Esophagus squamous epithelium (tissue), 5 donors: ENCODE data around the gene TSKU. TPM values are rescaled to one million over a fixed set of nuclear protein-coding genes. Genes with fewer than 3 reads are reported as not detected.
"Not testable (repeated sequence)": the region's sequence is repeated elsewhere in the genome, so short reads cannot be mapped to it uniquely, and the experiment has no call there.

ENCODE experiments used
- DNase-seq: peaks from one replicate; lab custom pipeline; 2025; lab: John Stamatoyannopoulos, UW
- H3K27ac ChIP-seq, 4 donors: fragments of 200-600 bp; sonication (generic); one replicate each; pipeline ENCODE4 v1.5.1; 2016 to 2019; ENCODE audit warnings: mild to moderate bottlenecking in 1 of 4
- H3K27me3 ChIP-seq, 4 donors: fragments of 200-600 bp; sonication (generic); 1 replicate in 3 of 4; 2 replicates in 1 of 4; pipeline versions ENCODE4 v1.5.1 to v1.6.0; 2017 to 2021; ENCODE audit warnings: antibody characterized with exemption in 1 of 4
- H3K36me3 ChIP-seq, 3 donors: fragments of 200-600 bp; sonication (generic); one replicate each; pipeline ENCODE4 v1.5.1; 2016 to 2019
- H3K4me1 ChIP-seq, 3 donors: fragments of 200-600 bp; sonication (generic); one replicate each; pipeline ENCODE4 v1.5.1; 2017 to 2019
- H3K4me3 ChIP-seq, 4 donors: fragments of 200-600 bp; sonication (generic); 1 replicate in 3 of 4; 2 replicates in 1 of 4; pipeline ENCODE4 v1.5.1; 2016 to 2019; ENCODE audit warnings: mild to moderate bottlenecking in 2 of 4, moderate library complexity in 1 of 4
- H3K9me3 ChIP-seq, 3 donors: fragments of 200-600 bp; sonication (generic); one replicate each; pipeline ENCODE4 v1.5.1; 2016 to 2019
- CTCF ChIP-seq, 6 experiments: fragments of 450-650 bp in 4 of 6; fragments of 200-600 bp in 2 of 6; sonication (generic) in 2 of 6; IDR thresholded peaks; one replicate each; pipeline ENCODE4 v1.5.1; 2016 to 2019; ENCODE audit warnings: antibody characterized with exemption in 6 of 6, mild to moderate bottlenecking in 4 of 6, moderate library complexity in 4 of 6
- POLR2A ChIP-seq, 4 donors: fragments of 450-650 bp; IDR thresholded peaks; one replicate each; pipeline ENCODE4 v1.6.1; 2017; ENCODE audit warnings: antibody characterized with exemption in 4 of 4, mild to moderate bottlenecking in 4 of 4, moderate library complexity in 3 of 4
- WGBS, 2 donors: methylation state at CpG; one replicate each; pipeline ENCODE4 v1.1.5; 2018; 5-methylcytosine and 5-hydroxymethylcytosine counted together
- intact Hi-C: fragments of 100-400 bp; cut with DNase I; formaldehyde crosslinking; loops from one replicate; pipeline ENCODE4 v1.15.0; 2022
- total RNA-seq, 4 donors: library from RNA; depleted of rRNA; stranded (reverse); fragments of >200 nt; gene quantifications; one replicate each; pipeline ENCODE4 v1.1.0, GENCODE V29; 2016
- donor health status: DM: yes; HTN: yes; CAD: no.

TSKU gene
- total RNA-seq: 10 to 100 TPM; 51.4 to 95.9 (median 88.4) TPM

DNA sequence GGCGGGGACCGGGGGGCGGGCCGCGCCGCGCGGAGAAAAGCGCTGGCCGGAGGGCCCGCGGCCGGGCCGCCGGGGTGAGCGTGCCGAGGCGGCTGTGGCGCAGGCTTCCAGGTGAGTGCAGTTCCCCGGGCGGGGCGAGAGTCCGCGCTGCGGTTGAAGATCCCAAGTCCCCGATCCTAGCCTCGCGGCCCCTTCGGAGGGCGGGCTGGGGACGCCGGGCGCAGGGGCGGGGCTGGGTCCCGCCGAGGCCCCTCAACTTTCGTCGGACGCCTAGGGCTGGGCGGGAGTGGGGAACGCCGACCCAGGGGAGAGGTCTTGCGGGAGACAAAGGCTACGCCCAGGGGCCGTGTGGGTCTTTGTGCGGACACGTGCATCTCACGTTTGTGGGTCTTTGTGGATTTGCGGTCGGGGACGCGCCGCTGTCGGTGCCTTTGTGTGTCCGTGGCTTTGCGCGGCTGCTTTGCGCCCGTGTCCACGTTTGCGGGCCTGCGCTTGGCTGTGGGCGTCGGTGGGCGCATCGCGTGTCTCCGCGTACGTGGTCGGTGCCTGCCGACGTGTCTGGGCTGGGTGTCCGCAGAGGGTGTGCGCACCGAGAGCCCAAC lies at the start of gene TSKU:
Gene TSKU, plus strand, starts transcription at position 63 of the 602 bp plus-strand sequence. CDS start 12,261 bp downstream, outside the sequence.
- TF ChIP-seq CTCF (IDR thresholded peaks at IDR 0.05) (peak in 1 of 6 experiments; percentile 2), POLR2A (IDR thresholded peaks at IDR 0.05) (peak in 2 of 4 donors; percentile 26 to 66)
- H3K27me3 ChIP-seq: peaks cover 0 to 12% (median 0%) of the 10 kb centered on the region in 4 donors
- peaks cover 44 to 82% (median 47%) of the 10 kb centered on the region in 3 donors for H3K4me1 ChIP-seq
- intact Hi-C loops: no loop called here
- 0% methylated on average over 6 of the region's 76 CpGs; no CpG with 5 or more reads in 1 of the 2 donors for WGBS, 2 donors
- no peaks in the 10 kb centered on the region for H3K36me3 ChIP-seq
- no peaks in the 10 kb centered on the region for H3K9me3 ChIP-seq
- no peak for DNase-seq
- H3K27ac ChIP-seq: peak within 1 kb of the TSS; percentile 91 to 99 (median 98)
- peak within 1 kb of the TSS; percentile 72 to 98 (median 90) for H3K4me3 ChIP-seq

- H3K36me3 ChIP-seq, H3K4me3 ChIP-seq, H3K27me3 ChIP-seq, DNase-seq, H3K27ac ChIP-seq, H3K9me3 ChIP-seq: not testable (repeated sequence)
- 40 to 80% methylated on average over 1 to 2 of the region's 3 CpGs for WGBS, 2 donors
- TF ChIP-seq CTCF (IDR thresholded peaks at IDR 0.05): peak; percentile 46 to 83 (median 74)
- H3K4me1 ChIP-seq: peaks cover 0 to 22% (median 10%) of the 10 kb centered on the region in 3 donors
- intact Hi-C loops: loop anchor here (10.0 kb wide), 2 partner anchors 181 to 311 kb away; no protein-coding TSS in a partner anchor
These were observed 49.2 kb upstream of the TSKU start for GRCh38 chr11:76733906-76734305.

DNA sequence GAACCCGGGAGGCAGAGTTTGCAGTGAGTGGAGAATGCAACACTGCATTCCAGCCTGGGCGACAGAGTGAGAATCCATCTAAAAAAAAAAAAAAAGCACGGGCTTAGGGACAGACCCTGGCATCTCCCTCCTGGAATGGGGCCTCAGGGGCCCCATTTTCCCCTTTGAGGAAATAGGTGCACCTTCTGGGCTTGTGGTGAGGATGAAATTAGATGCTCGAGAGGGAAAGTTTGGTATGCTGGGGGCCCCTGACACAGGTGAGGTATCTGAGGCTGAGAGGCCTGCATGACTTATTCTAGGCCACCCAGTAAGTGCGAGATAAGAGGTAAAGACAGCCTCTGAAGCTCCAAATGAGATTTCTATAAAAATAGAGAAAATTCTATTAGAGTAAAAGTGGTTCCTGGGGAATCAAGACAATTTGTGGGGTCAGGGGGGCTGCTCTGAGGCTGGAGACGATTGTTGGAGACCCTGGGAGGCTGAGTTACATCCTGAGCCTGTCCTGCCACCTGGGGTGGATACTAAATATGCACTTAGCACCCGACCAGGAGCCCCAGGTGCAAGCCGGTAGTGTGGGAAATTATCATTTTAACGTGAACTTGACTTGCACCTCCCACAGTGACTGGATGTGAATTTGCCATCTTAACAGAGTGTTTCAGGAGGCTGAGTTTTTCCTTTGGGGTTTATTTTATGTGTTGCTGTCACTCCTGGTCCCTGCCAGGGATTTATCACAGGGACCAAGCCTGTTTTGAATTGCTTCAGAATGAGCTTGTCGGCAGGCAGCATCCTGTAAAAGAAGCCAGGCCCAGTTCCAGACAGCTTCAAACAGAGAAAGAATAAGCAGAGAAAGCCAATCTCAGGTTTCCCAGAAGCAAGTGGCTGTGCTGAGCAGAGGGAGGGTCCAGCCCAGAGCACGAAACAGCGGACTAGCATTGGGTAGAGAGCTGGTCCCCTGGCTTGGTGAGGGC lies 48.4 kb upstream of the TSKU start:
- no peak for TF ChIP-seq CTCF (IDR thresholded peaks at IDR 0.05)
- no peak for TF ChIP-seq POLR2A (IDR thresholded peaks at IDR 0.05)
- Histone ChIP-seq H3K4me1 (peaks cover 0 to 22% (median 10%) of the 10 kb centered on the region in 3 donors), H3K36me3 (no peaks in the 10 kb centered on the region), H3K27ac (peak overlapping the region in 1 of 4 donors; percentile 25), H3K4me3 (peak overlapping the region in 1 of 4 donors; percentile 8), H3K27me3 (no peaks in the 10 kb centered on the region), H3K9me3 (no peaks in the 10 kb centered on the region)
- DNase-seq: no peak
- WGBS, 2 donors: 52 to 61% methylated on average over 12 of the region's 12 CpGs
- intact Hi-C loops: loop anchor here (5.0 to 10.0 kb wide), 3 partner anchors 63 to 310 kb away; no protein-coding TSS in a partner anchor

GRCh38 chr11:76735841-76736240 lies 47.3 kb upstream of the TSKU start:
- Histone ChIP-seq H3K27ac (no peak overlapping the region), H3K4me3 (no peak overlapping the region), H3K9me3 (no peaks in the 10 kb centered on the region), H3K27me3 (no peaks in the 10 kb centered on the region), H3K4me1 (peaks cover 0 to 22% (median 10%) of the 10 kb centered on the region in 3 donors), H3K36me3 (no peaks in the 10 kb centered on the region)
- WGBS, 2 donors: 85 to 93% methylated on average over 13 of the region's 13 CpGs
- intact Hi-C loops: loop anchor here (5.0 to 10.0 kb wide), 3 partner anchors 61 to 309 kb away; no protein-coding TSS in a partner anchor
- no peak for DNase-seq
- TF ChIP-seq POLR2A (IDR thresholded peaks at IDR 0.05) (no peak), CTCF (IDR thresholded peaks at IDR 0.05) (no peak)
